Measurements from ENCODE around the gene LDOC1. TPM values are rescaled to one million over a fixed set of nuclear protein-coding genes. Genes with fewer than 3 reads are reported as not detected.
"Not testable (repeated sequence)": the region's sequence is repeated elsewhere in the genome, so short reads cannot be mapped to it uniquely, and the experiment has no call there.

LDOC1 gene
- total and polyA plus RNA-seq, 8 donors = 21.6 to 77.5 (median 70.9) TPM

DNA sequence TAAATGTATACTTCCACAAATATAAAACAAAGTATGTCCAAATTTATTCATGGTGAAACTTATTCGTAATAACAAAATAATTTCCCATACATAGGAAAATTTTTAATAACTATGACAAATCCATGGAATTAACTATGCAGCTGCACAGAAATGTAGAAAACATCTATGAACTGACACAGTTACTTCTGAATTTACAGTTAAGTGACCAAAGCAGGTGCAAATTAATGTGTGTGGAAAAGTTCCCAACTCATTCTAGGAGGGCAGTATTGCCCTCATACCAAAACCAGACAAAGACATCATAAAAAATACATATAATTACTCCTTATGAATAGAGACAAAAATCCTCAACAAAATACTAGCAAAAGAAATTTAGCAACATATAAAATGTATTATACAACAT lies 12.5 kb downstream of the LDOC1 start:
- no peak overlapping the region for H3K27ac ChIP-seq
- H3K4me3 ChIP-seq = no peak overlapping the region
- H3K36me3 ChIP-seq = no peaks in the 10 kb centered on the region
- intact Hi-C loops (cut with DNase I) = no loop called here
- no peaks in the 10 kb centered on the region for H3K27me3 ChIP-seq
- TF ChIP-seq, protein P1, sequence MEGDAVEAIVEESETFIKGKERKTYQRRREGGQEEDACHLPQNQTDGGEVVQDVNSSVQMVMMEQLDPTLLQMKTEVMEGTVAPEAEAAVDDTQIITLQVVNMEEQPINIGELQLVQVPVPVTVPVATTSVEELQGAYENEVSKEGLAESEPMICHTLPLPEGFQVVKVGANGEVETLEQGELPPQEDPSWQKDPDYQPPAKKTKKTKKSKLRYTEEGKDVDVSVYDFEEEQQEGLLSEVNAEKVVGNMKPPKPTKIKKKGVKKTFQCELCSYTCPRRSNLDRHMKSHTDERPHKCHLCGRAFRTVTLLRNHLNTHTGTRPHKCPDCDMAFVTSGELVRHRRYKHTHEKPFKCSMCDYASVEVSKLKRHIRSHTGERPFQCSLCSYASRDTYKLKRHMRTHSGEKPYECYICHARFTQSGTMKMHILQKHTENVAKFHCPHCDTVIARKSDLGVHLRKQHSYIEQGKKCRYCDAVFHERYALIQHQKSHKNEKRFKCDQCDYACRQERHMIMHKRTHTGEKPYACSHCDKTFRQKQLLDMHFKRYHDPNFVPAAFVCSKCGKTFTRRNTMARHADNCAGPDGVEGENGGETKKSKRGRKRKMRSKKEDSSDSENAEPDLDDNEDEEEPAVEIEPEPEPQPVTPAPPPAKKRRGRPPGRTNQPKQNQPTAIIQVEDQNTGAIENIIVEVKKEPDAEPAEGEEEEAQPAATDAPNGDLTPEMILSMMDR (IDR thresholded peaks at IDR 0.05) = no peak
- DNase-seq (no peak), ATAC-seq (no peak)
- H3K4me1 ChIP-seq = no peaks in the 10 kb centered on the region
- H3K9me3 ChIP-seq = no peaks in the 10 kb centered on the region

DNA sequence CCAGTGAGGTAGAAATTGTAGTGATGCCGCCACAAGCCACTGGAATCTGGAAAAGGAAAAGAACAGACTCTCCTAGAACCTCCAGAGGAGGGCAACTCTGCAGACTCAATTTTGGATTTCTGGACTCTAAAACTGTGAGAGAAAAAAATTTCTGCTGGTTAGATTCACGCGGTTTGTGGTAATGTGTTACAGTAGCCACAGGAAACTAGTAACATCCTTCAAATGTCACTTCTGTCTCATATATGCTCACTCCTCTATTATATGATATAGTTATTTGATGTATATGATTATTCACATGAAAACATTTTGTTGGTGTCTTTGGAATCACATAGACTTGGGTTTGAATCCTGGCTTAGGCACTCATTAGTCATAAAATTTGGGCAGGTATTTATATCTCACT lies 18.8 kb downstream of the LDOC1 start:
- DNase-seq (no peak), ATAC-seq (no peak)
- no peaks in the 10 kb centered on the region for H3K4me1 ChIP-seq
- no peaks in the 10 kb centered on the region for H3K27me3 ChIP-seq
- H3K4me3 ChIP-seq = no peak overlapping the region
- no peak overlapping the region for H3K27ac ChIP-seq
- TF ChIP-seq, protein P1 (IDR thresholded peaks at IDR 0.05) = no peak
- intact Hi-C loops (cut with DNase I) = no loop called here
- no peaks in the 10 kb centered on the region for H3K9me3 ChIP-seq
- H3K36me3 ChIP-seq = no peaks in the 10 kb centered on the region

DNA sequence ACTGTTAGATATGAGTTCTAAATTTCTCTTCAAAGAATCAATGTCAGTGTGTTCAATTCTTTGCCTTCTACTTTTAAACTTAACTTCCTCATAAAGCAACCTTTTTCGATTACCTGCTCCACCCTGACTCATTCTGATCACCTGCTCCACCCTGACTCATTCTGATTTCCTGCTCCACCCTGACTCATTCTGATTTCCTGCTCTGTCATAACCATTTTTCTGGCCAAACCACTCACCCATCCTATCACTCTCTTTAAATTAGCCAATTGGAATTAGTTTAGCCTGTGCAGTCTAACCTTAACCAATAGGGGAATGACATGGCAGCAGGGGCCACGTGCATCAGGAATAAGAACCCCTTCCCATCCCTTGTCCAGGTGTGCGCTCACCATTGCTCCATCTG lies 21.7 kb downstream of the LDOC1 start:
- DNase-seq; intact Hi-C loops (cut with DNase I); H3K36me3 ChIP-seq; H3K27ac ChIP-seq; H3K4me3 ChIP-seq; H3K27me3 ChIP-seq; H3K9me3 ChIP-seq; ATAC-seq; H3K4me1 ChIP-seq: not testable (repeated sequence)

DNA sequence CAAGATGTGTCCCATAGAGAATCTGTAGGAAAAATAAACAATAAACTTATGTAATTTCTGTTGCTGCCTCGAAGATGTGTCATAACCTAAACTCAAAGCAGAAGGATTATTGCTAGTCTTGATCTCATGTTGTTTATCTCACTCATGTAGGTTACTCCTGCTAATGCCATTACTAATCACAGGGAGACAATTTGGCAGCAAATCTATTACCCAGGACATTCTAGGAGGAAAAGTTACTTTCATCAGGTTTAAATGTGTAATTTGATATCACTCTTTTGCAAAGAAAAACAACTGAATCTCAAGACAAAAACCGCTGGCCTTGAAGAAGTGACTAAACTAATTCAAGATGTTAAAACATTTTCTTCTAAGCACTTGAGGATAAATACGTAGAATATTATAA lies 34.0 kb downstream of the LDOC1 start:
- intact Hi-C loops (cut with DNase I) = no loop called here
- Histone ChIP-seq H3K27ac (no peak overlapping the region), H3K9me3 (no peaks in the 10 kb centered on the region), H3K27me3 (no peaks in the 10 kb centered on the region), H3K4me1 (no peaks in the 10 kb centered on the region), H3K36me3 (no peaks in the 10 kb centered on the region), H3K4me3 (no peak overlapping the region)
- DNase-seq (no peak), ATAC-seq (no peak)
- TF ChIP-seq, protein P1 (IDR thresholded peaks at IDR 0.05) = no peak

DNA sequence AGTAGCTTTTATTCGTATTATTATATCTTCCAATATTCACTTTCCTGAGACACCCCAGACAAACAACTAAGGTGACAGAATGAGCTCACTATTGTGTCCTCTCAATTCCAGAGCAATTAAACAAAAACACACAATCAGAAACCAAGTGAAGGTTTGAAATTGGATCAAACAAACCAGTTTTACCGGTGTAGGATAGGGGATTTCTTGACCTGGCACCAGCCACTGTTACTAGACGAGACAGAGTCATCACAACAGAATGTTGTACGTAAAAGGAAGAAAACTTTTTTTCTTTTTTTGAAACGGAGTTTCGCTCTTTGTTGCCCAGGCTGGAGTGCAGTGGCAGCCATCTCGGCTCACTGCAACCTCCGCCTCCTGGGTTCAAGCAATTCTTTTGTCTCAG lies 43.7 kb downstream of the LDOC1 start:
- DNase-seq (no peak), ATAC-seq (no peak)
- TF ChIP-seq, protein P1 (IDR thresholded peaks at IDR 0.05) = no peak
- H3K27me3 ChIP-seq = no peaks in the 10 kb centered on the region
- no peaks in the 10 kb centered on the region for H3K36me3 ChIP-seq
- no peak overlapping the region for H3K27ac ChIP-seq
- no peaks in the 10 kb centered on the region for H3K4me1 ChIP-seq
- no peaks in the 10 kb centered on the region for H3K9me3 ChIP-seq
- intact Hi-C loops (cut with DNase I) = no loop called here
- H3K4me3 ChIP-seq = no peak overlapping the region

DNA sequence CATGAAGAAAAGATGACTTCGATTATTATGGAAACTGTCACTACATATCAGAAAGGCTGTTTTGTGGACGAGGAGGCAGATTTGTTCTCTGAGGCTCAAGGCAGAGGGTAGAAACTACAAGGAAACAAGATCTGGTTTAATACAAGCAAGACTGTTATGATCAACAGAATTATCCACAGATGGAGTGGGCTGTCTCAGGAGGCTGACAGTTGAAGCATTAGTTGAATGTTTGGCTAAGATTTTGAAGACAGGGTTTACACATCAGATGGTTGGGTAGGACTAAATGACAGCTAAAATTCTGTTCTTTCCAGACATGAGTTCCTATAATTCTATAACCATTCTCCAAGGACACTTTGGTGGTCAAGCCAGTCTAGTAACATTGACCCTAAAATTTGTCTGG lies 49.8 kb downstream of the LDOC1 start:
- TF ChIP-seq, protein P1 (IDR thresholded peaks at IDR 0.05) = no peak
- Histone ChIP-seq H3K4me1 (no peaks in the 10 kb centered on the region), H3K27ac (no peak overlapping the region), H3K27me3 (no peaks in the 10 kb centered on the region), H3K4me3 (no peak overlapping the region), H3K36me3 (no peaks in the 10 kb centered on the region), H3K9me3 (no peaks in the 10 kb centered on the region)
- DNase-seq = no peak
- no peak for ATAC-seq
- intact Hi-C loops (cut with DNase I) = no loop called here

Data from left lung (tissue), 10 donors.